Right atrium auricular region (tissue), 2 donors: ENCODE measurements around the gene PLS1. TPM values are rescaled to one million over a fixed set of nuclear protein-coding genes. Genes with fewer than 3 reads are reported as not detected.

Source experiments
- DNase-seq: peaks from one replicate; pipeline ENCODE4 v3.0.0-alpha.2; 2019; ENCODE audit warnings: low spot score
- H3K27ac ChIP-seq, 2 donors: fragments of 200-600 bp; sonication (generic); 1 replicate in 1 of 2; 2 replicates in 1 of 2; pipeline ENCODE4 v1.5.1; 2016 to 2019
- H3K27me3 ChIP-seq, 2 donors: fragments of 200-600 bp; sonication (generic); one replicate each; pipeline versions ENCODE4 v1.5.1 to v1.6.0; 2017 to 2019
- H3K36me3 ChIP-seq: fragments of 200-600 bp; sonication (generic); one replicate; pipeline ENCODE4 v1.5.1; 2016
- H3K4me1 ChIP-seq, 2 donors: fragments of 200-600 bp; sonication (generic); one replicate each; pipeline versions ENCODE4 v1.5.1 to v1.6.0; 2017 to 2019
- H3K4me3 ChIP-seq, 2 donors: fragments of 200-600 bp; sonication (generic); 1 replicate in 1 of 2; 2 replicates in 1 of 2; pipeline ENCODE4 v1.5.1; 2017 to 2019; ENCODE audit warnings: mild to moderate bottlenecking in 1 of 2, moderate library complexity in 1 of 2
- H3K9me3 ChIP-seq, 2 donors: fragments of 200-600 bp; sonication (generic); one replicate each; pipeline ENCODE4 v1.5.1; 2019
- CTCF ChIP-seq, 2 donors: fragments of 200-600 bp; sonication (generic); IDR thresholded peaks; one replicate each; pipeline ENCODE4 v1.5.1; 2019; ENCODE audit warnings: antibody characterized with exemption in 2 of 2
- total RNA-seq, 2 donors: library from RNA; depleted of rRNA; stranded (reverse); fragments of >200 nt; gene quantifications; one replicate each; pipeline ENCODE4 v1.1.0, GENCODE V29; 2016

Gene PLS1
- total RNA-seq, 2 donors from 2014 or later, result 0.96 to 2.3 TPM

GRCh38 chr3:142626971-142627370 lies 30.8 kb downstream of the PLS1 start:
- no peak for TF ChIP-seq CTCF (IDR thresholded peaks at IDR 0.05)
- H3K36me3 ChIP-seq, result no peaks in the 10 kb centered on the region

GRCh38 chr3:142628801-142629200 lies 32.6 kb downstream of the PLS1 start:
- no peak for TF ChIP-seq CTCF (IDR thresholded peaks at IDR 0.05)
- Histone ChIP-seq H3K27ac (no peak overlapping the region), H3K36me3 (no peaks in the 10 kb centered on the region), H3K27me3 (no peaks in the 10 kb centered on the region), H3K9me3 (no peaks in the 10 kb centered on the region), H3K4me3 (no peak overlapping the region), H3K4me1 (no peaks in the 10 kb centered on the region)
- DNase-seq, result no peak

More at GRCh38 chr3:142626971-142627370, 30.8 kb downstream of the PLS1 start:
- no peaks in the 10 kb centered on the region for H3K4me1 ChIP-seq
- H3K4me3 ChIP-seq, result no peak overlapping the region
- no peaks in the 10 kb centered on the region for H3K27me3 ChIP-seq
- no peak overlapping the region for H3K27ac ChIP-seq
- no peaks in the 10 kb centered on the region for H3K9me3 ChIP-seq
- no peak for DNase-seq

- no peaks in the 10 kb centered on the region for H3K4me1 ChIP-seq
- no peaks in the 10 kb centered on the region for H3K36me3 ChIP-seq
- H3K27me3 ChIP-seq, result no peaks in the 10 kb centered on the region
- H3K4me3 ChIP-seq, result no peak overlapping the region
- H3K9me3 ChIP-seq, result no peaks in the 10 kb centered on the region
- no peak for TF ChIP-seq CTCF (IDR thresholded peaks at IDR 0.05)
- H3K27ac ChIP-seq, result no peak overlapping the region
- no peak for DNase-seq
Observed at GRCh38 chr3:142633073-142633472, 36.9 kb downstream of the PLS1 start.

- no peaks in the 10 kb centered on the region for H3K9me3 ChIP-seq
- DNase-seq, result no peak
- no peaks in the 10 kb centered on the region for H3K36me3 ChIP-seq
- no peak overlapping the region for H3K27ac ChIP-seq
- no peak overlapping the region for H3K4me3 ChIP-seq
- H3K4me1 ChIP-seq, result no peaks in the 10 kb centered on the region
- H3K27me3 ChIP-seq, result no peaks in the 10 kb centered on the region
- no peak for TF ChIP-seq CTCF (IDR thresholded peaks at IDR 0.05)
Observed at GRCh38 chr3:142636050-142636449, 39.9 kb downstream of the PLS1 start.

GRCh38 chr3:142636664-142637063 lies 40.5 kb downstream of the PLS1 start:
- Histone ChIP-seq H3K4me3 (no peak overlapping the region), H3K4me1 (no peaks in the 10 kb centered on the region), H3K36me3 (no peaks in the 10 kb centered on the region), H3K27me3 (no peaks in the 10 kb centered on the region), H3K27ac (no peak overlapping the region), H3K9me3 (no peaks in the 10 kb centered on the region)
- no peak for TF ChIP-seq CTCF (IDR thresholded peaks at IDR 0.05)
- DNase-seq, result no peak

GRCh38 chr3:142638291-142638690 lies 42.1 kb downstream of the PLS1 start:
- Histone ChIP-seq H3K36me3 (no peaks in the 10 kb centered on the region), H3K27me3 (no peaks in the 10 kb centered on the region), H3K4me1 (no peaks in the 10 kb centered on the region), H3K9me3 (no peaks in the 10 kb centered on the region), H3K27ac (no peak overlapping the region), H3K4me3 (no peak overlapping the region)
- DNase-seq, result no peak
- TF ChIP-seq CTCF (IDR thresholded peaks at IDR 0.05), result no peak
